ENCODE results near the gene ZFYVE28. TPM values are rescaled to one million over a fixed set of nuclear protein-coding genes. Genes with fewer than 3 reads are reported as not detected.

Gene ZFYVE28
- total and polyA plus RNA-seq, 8 donors, result 2.2 to 12.4 (median 3.9) TPM

- no peak overlapping the region for H3K27ac ChIP-seq
- intact Hi-C loops (cut with DNase I), result no loop called here
These were observed 165.0 kb downstream of the ZFYVE28 start for GRCh38 chr4:2253160-2254084.

GRCh38 chr4:2252530-2253091 is 165.8 kb downstream of the ZFYVE28 start:
- no peaks in the 10 kb centered on the region for H3K9me3 ChIP-seq
- no peak overlapping the region for H3K27ac ChIP-seq
- intact Hi-C loops (cut with DNase I), result no loop called here

More at GRCh38 chr4:2253160-2254084, 165.0 kb downstream of the ZFYVE28 start:
- Histone ChIP-seq H3K27me3 (no peaks in the 10 kb centered on the region), H3K36me3 (peaks cover 0 to 81% of the 10 kb centered on the region in 2 donors), H3K9me3 (no peaks in the 10 kb centered on the region), H3K4me1 (peaks cover 28 to 38% of the 10 kb centered on the region in 2 donors), H3K4me3 (no peak overlapping the region)
- DNase-seq (peak in 2 of 4 donors; percentile 25 to 62), ATAC-seq (no peak)
- TF ChIP-seq, protein P1, sequence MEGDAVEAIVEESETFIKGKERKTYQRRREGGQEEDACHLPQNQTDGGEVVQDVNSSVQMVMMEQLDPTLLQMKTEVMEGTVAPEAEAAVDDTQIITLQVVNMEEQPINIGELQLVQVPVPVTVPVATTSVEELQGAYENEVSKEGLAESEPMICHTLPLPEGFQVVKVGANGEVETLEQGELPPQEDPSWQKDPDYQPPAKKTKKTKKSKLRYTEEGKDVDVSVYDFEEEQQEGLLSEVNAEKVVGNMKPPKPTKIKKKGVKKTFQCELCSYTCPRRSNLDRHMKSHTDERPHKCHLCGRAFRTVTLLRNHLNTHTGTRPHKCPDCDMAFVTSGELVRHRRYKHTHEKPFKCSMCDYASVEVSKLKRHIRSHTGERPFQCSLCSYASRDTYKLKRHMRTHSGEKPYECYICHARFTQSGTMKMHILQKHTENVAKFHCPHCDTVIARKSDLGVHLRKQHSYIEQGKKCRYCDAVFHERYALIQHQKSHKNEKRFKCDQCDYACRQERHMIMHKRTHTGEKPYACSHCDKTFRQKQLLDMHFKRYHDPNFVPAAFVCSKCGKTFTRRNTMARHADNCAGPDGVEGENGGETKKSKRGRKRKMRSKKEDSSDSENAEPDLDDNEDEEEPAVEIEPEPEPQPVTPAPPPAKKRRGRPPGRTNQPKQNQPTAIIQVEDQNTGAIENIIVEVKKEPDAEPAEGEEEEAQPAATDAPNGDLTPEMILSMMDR (IDR thresholded peaks at IDR 0.05), result no peak

GRCh38 chr4:2251795-2252529 is 166.5 kb downstream of the ZFYVE28 start:
- intact Hi-C loops (cut with DNase I), result no loop called here
- Histone ChIP-seq H3K27ac (no peak overlapping the region), H3K9me3 (no peaks in the 10 kb centered on the region), H3K4me3 (no peak overlapping the region), H3K4me1 (peaks cover 16 to 23% of the 10 kb centered on the region in 2 donors), H3K36me3 (peaks cover 0 to 77% of the 10 kb centered on the region in 2 donors), H3K27me3 (no peaks in the 10 kb centered on the region)
- TF ChIP-seq, protein P1 (IDR thresholded peaks at IDR 0.05), result no peak
- DNase-seq (peak in 2 of 4 donors; percentile 27 to 57), ATAC-seq (no peak)

More at GRCh38 chr4:2252530-2253091, 165.8 kb downstream of the ZFYVE28 start:
- TF ChIP-seq, protein P1 (IDR thresholded peaks at IDR 0.05), result no peak
- Histone ChIP-seq H3K4me1 (peaks cover 22 to 30% of the 10 kb centered on the region in 2 donors), H3K36me3 (peaks cover 0 to 81% of the 10 kb centered on the region in 2 donors), H3K4me3 (no peak overlapping the region), H3K27me3 (no peaks in the 10 kb centered on the region)
- ATAC-seq (no peak), DNase-seq (peak in 1 of 4 donors; percentile 45)

DNA sequence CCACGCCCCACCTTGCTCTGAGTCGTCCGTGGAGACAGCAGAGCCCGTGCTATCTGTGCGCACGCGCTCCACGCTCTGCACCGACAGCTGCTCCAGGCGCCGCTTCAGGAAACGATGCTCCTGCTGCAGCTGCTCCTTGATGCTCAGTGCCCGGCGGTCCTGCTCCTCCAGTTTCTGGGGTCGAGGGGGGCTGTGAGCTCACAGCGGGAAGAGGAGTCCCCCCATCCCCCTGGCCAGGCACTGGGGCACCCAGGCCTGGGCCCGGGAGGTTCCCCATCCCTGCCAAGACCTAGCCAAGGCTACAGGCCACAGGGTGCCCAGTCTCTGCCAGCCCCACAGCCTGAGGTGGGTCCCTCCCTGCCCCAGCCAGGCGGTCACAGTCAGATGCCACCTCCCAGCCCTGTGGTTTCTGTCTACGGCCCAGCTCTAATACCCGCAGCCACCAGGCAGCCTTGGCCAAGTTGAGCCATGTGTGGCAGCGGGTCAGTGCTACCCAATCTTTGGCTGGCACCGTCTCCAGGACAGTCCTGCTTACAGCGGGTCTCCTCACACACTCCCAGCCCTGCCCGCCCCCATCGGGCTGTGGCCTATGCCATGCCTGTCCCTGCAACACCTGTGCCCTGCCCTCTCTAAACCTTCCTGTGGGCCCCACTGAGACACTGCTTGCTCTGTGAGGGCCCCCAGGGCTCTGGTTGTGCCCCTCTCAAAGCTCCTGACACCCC is 167.2 kb downstream of the ZFYVE28 start:
- H3K4me3 ChIP-seq, result no peak overlapping the region
- peaks cover 9 to 16% of the 10 kb centered on the region in 2 donors for H3K4me1 ChIP-seq
- no peak overlapping the region for H3K27ac ChIP-seq
- no peaks in the 10 kb centered on the region for H3K27me3 ChIP-seq
- TF ChIP-seq, protein P1 (IDR thresholded peaks at IDR 0.05), result no peak
- ATAC-seq, result no peak
- H3K9me3 ChIP-seq, result no peaks in the 10 kb centered on the region
- peak in 2 of 4 donors; percentile 26 to 61 for DNase-seq
- H3K36me3 ChIP-seq, result peaks cover 0 to 78% of the 10 kb centered on the region in 2 donors
- intact Hi-C loops (cut with DNase I), result no loop called here
